Stimulated activated CD4-positive, alpha-beta T cell treated with anti-CD3 and anti-CD28 coated beads, Interleukin-2, amount 100 ng/mL, for 4 hours (primary cell): ENCODE results near the gene NEU2.
"Not testable (repeated sequence)": the region's sequence is repeated elsewhere in the genome, so short reads cannot be mapped to it uniquely, and the experiment has no call there.

Experiments
- DNase-seq: peaks from one replicate; pipeline ENCODE4 v3.0.0-alpha.2; 2020; ENCODE audit warnings: low read depth

NEU2 gene

GRCh38 chr2:233035426-233036161, 3.1 kb downstream of the NEU2 start:
- DNase-seq, result no peak

GRCh38 chr2:233036162-233036838, 3.8 kb downstream of the NEU2 start:
- no peak for DNase-seq

- DNase-seq, result no peak
Measured at GRCh38 chr2:233037078-233037477, 4.6 kb downstream of the NEU2 start.

- no peak for DNase-seq
Measured at GRCh38 chr2:233039212-233039845, 6.9 kb downstream of the NEU2 start.

GRCh38 chr2:233039846-233040530, 7.5 kb downstream of the NEU2 start:
- no peak for DNase-seq

- DNase-seq, result no peak
Measured at GRCh38 chr2:233040571-233040970, 8.1 kb downstream of the NEU2 start.

- DNase-seq, result no peak
Measured at GRCh38 chr2:233041722-233042323, 9.4 kb downstream of the NEU2 start.

GRCh38 chr2:233042549-233042948, 10.1 kb downstream of the NEU2 start:
- no peak for DNase-seq

GRCh38 chr2:233044974-233045605, 12.6 kb downstream of the NEU2 start:
- no peak for DNase-seq

- no peak for DNase-seq
Measured at GRCh38 chr2:233047206-233047605, 14.7 kb downstream of the NEU2 start.

GRCh38 chr2:233047667-233048066, 15.2 kb downstream of the NEU2 start:
- DNase-seq, result no peak

GRCh38 chr2:233048569-233049193, 16.2 kb downstream of the NEU2 start:
- no peak for DNase-seq

GRCh38 chr2:233049194-233049761, 16.8 kb downstream of the NEU2 start:
- DNase-seq, result no peak

- DNase-seq, result no peak
Measured at GRCh38 chr2:233051241-233052149, 19.0 kb downstream of the NEU2 start.

- DNase-seq, result not testable (repeated sequence)
Measured at GRCh38 chr2:233052517-233052916, 20.0 kb downstream of the NEU2 start.

- DNase-seq, result peak; percentile 51
Measured at GRCh38 chr2:233053928-233054784, 21.7 kb downstream of the NEU2 start.

GRCh38 chr2:233055362-233055761, 22.9 kb downstream of the NEU2 start:
- no peak for DNase-seq

- DNase-seq, result no peak
Measured at GRCh38 chr2:233056961-233057605, 24.6 kb downstream of the NEU2 start.
